Lung (tissue), 13 donors: ENCODE results near the gene ADGRL1. TPM values are rescaled to one million over a fixed set of nuclear protein-coding genes. Genes with fewer than 3 reads are reported as not detected.

Experiments
- ATAC-seq: fragments of 200-7000 bp; cut with Tn5 transposase; one replicate; pipeline ENCODE4 v1.9.1; 2020; ENCODE audit warnings: moderate number of reproducible peaks; ENCODE audit not compliant: insufficient read depth, low FRiP score
- DNase-seq, 3 donors: peaks; one replicate each; pipeline ENCODE4 v3.0.0-alpha.2; 2013 to 2017
- H3K27ac ChIP-seq, 2 donors: one replicate each; pipeline ENCODE4 v1.5.1; 2013; ENCODE audit warnings: mild to moderate bottlenecking in 2 of 2, moderate library complexity in 2 of 2, control low read depth in 1 of 2, inconsistent platforms in 1 of 2, low read depth in 1 of 2, low read length in 1 of 2
- H3K27me3 ChIP-seq, 3 donors: one replicate each; pipeline ENCODE4 v1.5.1; 2013; ENCODE audit warnings: low read length in 2 of 3; ENCODE audit not compliant: control insufficient read depth in 3 of 3, insufficient read depth in 3 of 3
- H3K36me3 ChIP-seq, 4 donors: one replicate each; pipeline ENCODE4 v1.5.1; 2013; ENCODE audit warnings: low read length in 4 of 4, mild to moderate bottlenecking in 1 of 4, moderate library complexity in 1 of 4; ENCODE audit not compliant: control insufficient read depth in 4 of 4, insufficient read depth in 4 of 4
- H3K4me1 ChIP-seq, 5 donors: one replicate each; pipeline ENCODE4 v1.5.1; 2013; ENCODE audit warnings: low read length in 5 of 5, mild to moderate bottlenecking in 2 of 5, moderate library complexity in 1 of 5; ENCODE audit not compliant: control insufficient read depth in 5 of 5, insufficient read depth in 5 of 5
- H3K4me3 ChIP-seq: one replicate; pipeline ENCODE4 v1.5.1; 2013; ENCODE audit warnings: mild to moderate bottlenecking, control low read depth, moderate library complexity
- H3K9ac ChIP-seq, 2 donors: one replicate each; pipeline ENCODE4 v1.5.1; 2013; ENCODE audit warnings: low read length in 2 of 2, control low read depth in 1 of 2; ENCODE audit not compliant: insufficient read depth in 1 of 2
- H3K9me3 ChIP-seq, 4 donors: one replicate each; pipeline ENCODE4 v1.5.1; 2013; ENCODE audit warnings: low read length in 3 of 4, mild to moderate bottlenecking in 1 of 4, moderate library complexity in 1 of 4; ENCODE audit not compliant: control insufficient read depth in 4 of 4, insufficient read depth in 3 of 4
- CTCF ChIP-seq: IDR thresholded peaks from 2 replicates; pipeline ENCODE4 v1.5.1; 2012; ENCODE audit warnings: mild to moderate bottlenecking; ENCODE audit errors: control extremely low read depth, extremely low read depth
- WGBS, 2 donors: extraction: QIAGEN DNeasy Blood & Tissue Kit; methylation state at CpG; one replicate each; pipeline ENCODE4 v1.1.7; 2013; 5-methylcytosine and 5-hydroxymethylcytosine counted together
- polyA plus RNA-seq, 2 donors: library from polyadenylated mRNA; stranded (reverse); fragments of 200-250 nt; gene quantifications; one replicate each; pipeline ENCODE4 v1.2.1, GENCODE V29; 2013
- small RNA-seq: library from RNA; depleted of rRNA; stranded (forward); fragments of <200 nt; gene quantifications from one replicate; pipeline ENCODE3, GENCODE V24; 2014; ENCODE audit warnings: low replicate concordance
- total RNA-seq, 2 donors: library from RNA; depleted of rRNA in 1 of 2; stranded (reverse); fragments of >200 nt in 1 of 2; gene quantifications; one replicate each; pipeline ENCODE4 v1.2.1, GENCODE V29; 2014 to 2021
- donor health status: control.
- donor health status: control.
- donor health status: Bipolar disorder and iron deficiency.
- donor health status: healthy.
- donor health status: DM: yes; HTN: yes; CAD: no.

ADGRL1 gene
- total and polyA plus RNA-seq, 4 donors: 9.4 to 35.9 (median 19.3) TPM

- no peak for ATAC-seq
- peaks cover 20 to 46% (median 28%) of the 10 kb centered on the region in 4 donors for H3K36me3 ChIP-seq
- WGBS, 2 donors: 95 to 96% methylated on average over 6 of the region's 6 CpGs
Measured at GRCh38 chr19:14101003-14101545, 104.9 kb downstream of the ADGRL1 start.

More at GRCh38 chr19:14101003-14101545, 104.9 kb downstream of the ADGRL1 start:
- no peak overlapping the region for H3K4me3 ChIP-seq
- DNase-seq: no peak
- H3K27ac ChIP-seq: no peak overlapping the region
- no peaks in the 10 kb centered on the region for H3K4me1 ChIP-seq
- no peaks in the 10 kb centered on the region for H3K9me3 ChIP-seq
- no peaks in the 10 kb centered on the region for H3K27me3 ChIP-seq
- no peak overlapping the region for H3K9ac ChIP-seq
- no peak for TF ChIP-seq CTCF

Small RNA genes lying within 50 kb of the gene (small RNA-seq; reads per million reads assigned to genes)
- not detected for gene RN7SL231P

Other genes starting within 250 kb of the ADGRL1 start
- 10 to 100 TPM; 10.1 to 18.6 TPM for gene RFX1, start 199.8 kb downstream of the ADGRL1 start, total RNA-seq
- gene RFX1, start 199.8 kb downstream of the ADGRL1 start, polyA plus RNA-seq: 1 to 10 TPM; 5.7 to 5.9 TPM
- under 1 TPM in 1 of 2 donors, not detected in 1; 0.52 TPM for gene RLN3, start 178.0 kb downstream of the ADGRL1 start, total RNA-seq
- gene RLN3, start 178.0 kb downstream of the ADGRL1 start, polyA plus RNA-seq: under 1 TPM in 1 of 2 donors, not detected in 1; 0.50 TPM
- gene IL27RA, start 174.4 kb downstream of the ADGRL1 start, total RNA-seq: 10 to 100 TPM in 1 of 2 donors, 1 to 10 TPM in 1; 8.4 to 21.5 TPM
- 10 to 100 TPM in 1 of 2 donors, 1 to 10 TPM in 1; 7.0 to 22.7 TPM for gene IL27RA, start 174.4 kb downstream of the ADGRL1 start, polyA plus RNA-seq
- 10 to 100 TPM in 1 of 2 donors, under 1 TPM in 1; 0.71 to 14.3 TPM for gene PALM3, start 144.1 kb downstream of the ADGRL1 start, total RNA-seq
- 10 to 100 TPM in 1 of 2 donors, 1 to 10 TPM in 1; 2.5 to 20.6 TPM for gene PALM3, start 144.1 kb downstream of the ADGRL1 start, polyA plus RNA-seq
- gene MISP3, start 133.4 kb downstream of the ADGRL1 start, total RNA-seq: 10 to 100 TPM in 1 of 2 donors, 1 to 10 TPM in 1; 3.5 to 10.7 TPM
- gene MISP3, start 133.4 kb downstream of the ADGRL1 start, polyA plus RNA-seq: 10 to 100 TPM in 1 of 2 donors, 1 to 10 TPM in 1; 4.1 to 11.2 TPM
- 1 to 10 TPM in 1 of 2 donors, under 1 TPM in 1; 0.37 to 1.0 TPM for gene C19orf67, start 120.4 kb downstream of the ADGRL1 start, total RNA-seq
- under 1 TPM in 1 of 2 donors, not detected in 1; 0.38 TPM for gene C19orf67, start 120.4 kb downstream of the ADGRL1 start, polyA plus RNA-seq
- 10 to 100 TPM; 32.9 to 48.8 TPM for gene SAMD1, start 115.4 kb downstream of the ADGRL1 start, total RNA-seq
- gene SAMD1, start 115.4 kb downstream of the ADGRL1 start, polyA plus RNA-seq: 10 to 100 TPM; 36.8 to 42.1 TPM
- 100 to 1,000 TPM in 1 of 2 donors, 10 to 100 TPM in 1; 43.7 to 103 TPM for gene PRKACA, start 88.4 kb downstream of the ADGRL1 start, total RNA-seq
- 10 to 100 TPM; 54.3 to 81.5 TPM for gene PRKACA, start 88.4 kb downstream of the ADGRL1 start, polyA plus RNA-seq
- gene ASF1B, start 69.6 kb downstream of the ADGRL1 start, total RNA-seq: 1 to 10 TPM; 2.4 to 3.5 TPM
- gene ASF1B, start 69.6 kb downstream of the ADGRL1 start, polyA plus RNA-seq: 1 to 10 TPM; 4.1 to 5.9 TPM
- 100 to 1,000 TPM in 1 of 2 donors, 10 to 100 TPM in 1; 35.4 to 250 TPM for gene ADGRE5, start 175.3 kb upstream of the ADGRL1 start, total RNA-seq
- 100 to 1,000 TPM in 1 of 2 donors, 10 to 100 TPM in 1; 39.8 to 143 TPM for gene ADGRE5, start 175.3 kb upstream of the ADGRL1 start, polyA plus RNA-seq
- 10 to 100 TPM; 46.2 to 84.6 TPM for gene DDX39A, start 213.2 kb upstream of the ADGRL1 start, total RNA-seq
- gene DDX39A, start 213.2 kb upstream of the ADGRL1 start, polyA plus RNA-seq: 100 to 1,000 TPM; 111 to 156 TPM
- gene PKN1, start 227.1 kb upstream of the ADGRL1 start, total RNA-seq: 100 to 1,000 TPM in 1 of 2 donors, 10 to 100 TPM in 1; 84.3 to 197 TPM
- gene PKN1, start 227.1 kb upstream of the ADGRL1 start, polyA plus RNA-seq: 100 to 1,000 TPM; 108 to 133 TPM